Measurements from ENCODE around the gene PBX1. TPM values are rescaled to one million over a fixed set of nuclear protein-coding genes. Genes with fewer than 3 reads are reported as not detected.

PBX1 gene
- total RNA-seq (2021): 97.7 to 102 TPM (median 102 TPM) in 3 replicates
- percentile 92 among the genes with signal in this experiment for Bru-seq, nascent RNA
- long read RNA-seq, experiment 1, full-length matches to known transcripts: 41 of 150 reads
- long read RNA-seq, experiment 1, partial matches to known transcripts: 96 of 150 reads
- long read RNA-seq, experiment 1, other reads (novel, unspliced or antisense): 13 of 150 reads
- long read RNA-seq, experiment 2, full-length matches to known transcripts: 18 of 83 reads
- long read RNA-seq, experiment 2, partial matches to known transcripts: 12 of 83 reads
- long read RNA-seq, experiment 2, other reads (novel, unspliced or antisense): 53 of 83 reads
- long read RNA-seq, experiment 3, full-length matches to known transcripts: 1 of 4 reads
- long read RNA-seq, experiment 3, partial matches to known transcripts: 1 of 4 reads
- long read RNA-seq, experiment 3, other reads (novel, unspliced or antisense): 2 of 4 reads

- Mint-ChIP-seq H3K9me3 (peaks cover 3% of the 10 kb centered on the region; the same call in 1 of the 2 replicates), H3K27me3 (ENCODE audit: low read depth) (no peaks in the 10 kb centered on the region), H3K36me3 (peaks cover 4% of the 10 kb centered on the region; the same call in 1 of the 2 replicates), H3K4me3 (peak within 1 kb of the TSS; percentile 100), H3K27ac (peak within 1 kb of the TSS; percentile 97), H3K4me1 (peaks cover 40% of the 10 kb centered on the region)
- ChIA-PET POLR2A (interaction anchor here (0.6 to 2.0 kb wide), 9 partner anchors 9 to 153 kb away, joined by 3 to 9 read pairs (median 4); no protein-coding TSS in a partner anchor), CTCF (interaction anchor here (0.6 to 2.2 kb wide), 19 partner anchors 9 to 1023 kb away, joined by 3 to 14 read pairs (median 4); no protein-coding TSS in a partner anchor)
- TF ChIP-seq ZNF263 (CRISPR knock-in tag; IDR thresholded peaks at IDR 0.05; ENCODE audit: low read depth): peak; percentile 91
- TF ChIP-seq FOXJ3 (CRISPR knock-in tag; IDR thresholded peaks at IDR 0.05; ENCODE audit: borderline replicate concordance): no peak
- TF ChIP-seq GABPB1 (CRISPR knock-in tag; IDR thresholded peaks at IDR 0.05): no peak
- DNase-seq (ENCODE audit: low spot score) (peak; percentile 97), ATAC-seq (peak; percentile 99)
These were observed at the start of gene PBX1 for GRCh38 chr1:164558461-164559341. TSS of gene PBX1 (plus strand) at chr1:164559184.

GRCh38 chr1:164510435-164510834 lies 48.5 kb upstream of the PBX1 start:
- peak; percentile 55; the same call in 1 of the 2 replicates for ATAC-seq
- Mint-ChIP-seq H3K27me3 (ENCODE audit: low read depth) (no peaks in the 10 kb centered on the region), H3K4me3 (no peak overlapping the region), H3K9me3 (no peaks in the 10 kb centered on the region), H3K4me1 (peaks cover 16% of the 10 kb centered on the region), H3K27ac (no peak overlapping the region), H3K36me3 (no peaks in the 10 kb centered on the region)
- ChIA-PET CTCF (interaction anchor here (1.4 kb wide), 1 partner anchor 277 kb away, joined by 3 read pairs; no protein-coding TSS in a partner anchor), POLR2A (no interaction called here)
- no peak for DNase-seq (ENCODE audit: low spot score)
- TF ChIP-seq PRDM15 (CRISPR knock-in tag; IDR thresholded peaks at IDR 0.05) (no peak), CDX4 (CRISPR knock-in tag; IDR thresholded peaks at IDR 0.05; ENCODE audit: borderline replicate concordance) (no peak), TCF7 (CRISPR knock-in tag; IDR thresholded peaks at IDR 0.05; ENCODE audit: low read depth) (no peak), TP53 (CRISPR knock-in tag; IDR thresholded peaks at IDR 0.05) (no peak), SMAD3 (CRISPR knock-in tag; IDR thresholded peaks at IDR 0.05; ENCODE audit: borderline replicate concordance) (no peak), MYBL2 (CRISPR knock-in tag; IDR thresholded peaks at IDR 0.05) (no peak), ZBTB43 (CRISPR knock-in tag; IDR thresholded peaks at IDR 0.05) (no peak), ZNF671 (CRISPR knock-in tag; IDR thresholded peaks at IDR 0.05) (no peak), SP1 (CRISPR knock-in tag; conservative IDR thresholded peaks at IDR 0.05) (no peak), CREB1 (CRISPR knock-in tag; IDR thresholded peaks at IDR 0.05) (no peak), ZNF423 (CRISPR knock-in tag; IDR thresholded peaks at IDR 0.05) (no peak)
